GM12873 (cell line): ENCODE data around the gene PPP1R17.

Experiments
- CTCF ChIP-seq: IDR thresholded peaks from 2 replicates; pipeline ENCODE4 v1.5.1; 2012; ENCODE audit warnings: low read depth, mild to moderate bottlenecking, moderate library complexity, low read length, control low read depth; ENCODE audit not compliant: insufficient read depth; ENCODE audit errors: missing control alignments

Gene PPP1R17

GRCh38 chr7:31683445-31684225 is 3.4 kb upstream of the PPP1R17 start:
- no peak for TF ChIP-seq CTCF

GRCh38 chr7:31688372-31688771 is 1.4 kb downstream of the PPP1R17 start:
- no peak for TF ChIP-seq CTCF

GRCh38 chr7:31688996-31689395 is 2.0 kb downstream of the PPP1R17 start:
- TF ChIP-seq CTCF = no peak

- TF ChIP-seq CTCF = no peak
Measured at GRCh38 chr7:31690935-31691334, 3.9 kb downstream of the PPP1R17 start.

GRCh38 chr7:31692451-31692850 is 5.4 kb downstream of the PPP1R17 start:
- TF ChIP-seq CTCF = no peak

- TF ChIP-seq CTCF = no peak
Measured at GRCh38 chr7:31692871-31693270, 5.9 kb downstream of the PPP1R17 start.

GRCh38 chr7:31695859-31696614 is 9.0 kb downstream of the PPP1R17 start:
- TF ChIP-seq CTCF = no peak
